Esophagus muscularis mucosa (tissue), 4 donors: ENCODE data around the gene OR2A2. TPM values are rescaled to one million over a fixed set of nuclear protein-coding genes. Genes with fewer than 3 reads are reported as not detected.
A peak's percentile ranks its signal among the peaks of the same experiment; 100 is the strongest.
"Not testable (repeated sequence)": the region's sequence is repeated elsewhere in the genome, so short reads cannot be mapped to it uniquely, and the experiment has no call there.

Source experiments
- DNase-seq: peaks from one replicate; pipeline ENCODE4 v3.0.0-alpha.2; 2017; ENCODE audit errors: extremely low spot score
- H3K27ac ChIP-seq, 4 donors: fragments of 200-600 bp; sonication (generic); replicated peaks in 1 of 4; 1 replicate in 3 of 4; 2 replicates in 1 of 4; pipeline ENCODE4 v1.5.1; 2016 to 2019; ENCODE audit warnings: mild to moderate bottlenecking in 1 of 4
- H3K27me3 ChIP-seq, 4 donors: fragments of 200-600 bp; sonication (generic); one replicate each; pipeline versions ENCODE4 v1.5.1 to v1.6.0; 2016 to 2019
- H3K36me3 ChIP-seq, 4 donors: fragments of 200-600 bp; sonication (generic); one replicate each; pipeline ENCODE4 v1.5.1; 2016 to 2019
- H3K4me1 ChIP-seq, 4 donors: fragments of 200-600 bp; sonication (generic); one replicate each; pipeline ENCODE4 v1.5.1; 2016 to 2019
- H3K4me3 ChIP-seq, 4 donors: fragments of 200-600 bp; sonication (generic); 1 replicate in 2 of 4; 2 replicates in 2 of 4; pipeline ENCODE4 v1.5.1; 2016 to 2019; ENCODE audit warnings: mild to moderate bottlenecking in 4 of 4, moderate library complexity in 1 of 4
- H3K9me3 ChIP-seq, 4 donors: fragments of 200-600 bp; sonication (generic); 1 replicate in 3 of 4; 2 replicates in 1 of 4; pipeline ENCODE4 v1.5.1; 2016 to 2019
- EP300 ChIP-seq: sonication (generic); formaldehyde crosslinking; IDR thresholded peaks from one replicate; pipeline ENCODE4 v1.6.1; 2017; ENCODE audit warnings: antibody characterized with exemption
- POLR2A ChIP-seq: fragments of 450-650 bp; IDR thresholded peaks from one replicate; pipeline ENCODE4 v1.6.1; 2017; ENCODE audit warnings: antibody characterized with exemption, moderate library complexity, mild to moderate bottlenecking, low read depth
- POLR2AphosphoS5 ChIP-seq, 2 donors: sonication (generic); formaldehyde crosslinking; IDR thresholded peaks; one replicate each; pipeline ENCODE4 v1.6.1; 2017; ENCODE audit warnings: antibody characterized with exemption in 2 of 2
- WGBS: methylation state at CpG from one replicate; pipeline ENCODE4 v1.1.5; 2018; 5-methylcytosine and 5-hydroxymethylcytosine counted together
- intact Hi-C: fragments of 100-400 bp; cut with DNase I; formaldehyde crosslinking; loops from one replicate; pipeline ENCODE4 v1.15.1; 2023
- total RNA-seq, 4 donors: library from RNA; depleted of rRNA; stranded (reverse); fragments of >200 nt; gene quantifications; one replicate each; pipeline versions ENCODE4 v1.1.0 to v1.2.1, GENCODE V29; 2016
- TF ChIP-seq, protein P1 (sequence below), 3 experiments: fragments of 200-600 bp in 2 of 3; fragments of 450-650 bp in 1 of 3; sonication (generic) in 2 of 3; IDR thresholded peaks; one replicate each; pipeline ENCODE4 v1.5.1; 2017 to 2019; ENCODE audit warnings: antibody characterized with exemption in 3 of 3, mild to moderate bottlenecking in 2 of 3, moderate library complexity in 1 of 3

OR2A2 gene
- total RNA-seq, 4 donors from 2014 or later: not detected

DNA sequence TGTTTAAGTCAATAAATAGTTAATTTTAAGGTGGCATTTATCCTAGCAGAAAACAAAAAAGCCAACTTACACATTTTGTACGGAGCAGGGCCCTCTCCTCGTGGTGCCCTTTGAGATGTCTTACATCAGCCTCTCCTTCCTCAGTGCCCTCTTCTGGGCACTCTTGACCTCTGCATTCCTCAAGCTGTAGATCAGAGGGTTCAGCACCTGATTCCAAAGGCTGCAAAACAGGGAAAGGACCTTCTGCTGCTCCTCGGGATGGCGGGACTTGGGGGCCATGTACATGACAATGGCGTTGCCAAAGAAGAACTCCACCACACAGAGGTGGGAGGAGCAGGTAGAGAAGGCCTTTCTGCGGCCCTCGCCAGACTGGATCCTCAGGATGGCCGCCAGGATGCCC lies 9.0 kb downstream of the OR2A2 start:
- no peaks in the 10 kb centered on the region for H3K27me3 ChIP-seq
- H3K4me1 ChIP-seq: no peaks in the 10 kb centered on the region
- 66% methylated on average over 8 of the region's 8 CpGs for WGBS
- H3K36me3 ChIP-seq: no peaks in the 10 kb centered on the region
- no peak for DNase-seq
- intact Hi-C loops: no loop called here
- H3K27ac ChIP-seq: no peak overlapping the region
- no peak overlapping the region for H3K4me3 ChIP-seq
- TF ChIP-seq, protein P1, sequence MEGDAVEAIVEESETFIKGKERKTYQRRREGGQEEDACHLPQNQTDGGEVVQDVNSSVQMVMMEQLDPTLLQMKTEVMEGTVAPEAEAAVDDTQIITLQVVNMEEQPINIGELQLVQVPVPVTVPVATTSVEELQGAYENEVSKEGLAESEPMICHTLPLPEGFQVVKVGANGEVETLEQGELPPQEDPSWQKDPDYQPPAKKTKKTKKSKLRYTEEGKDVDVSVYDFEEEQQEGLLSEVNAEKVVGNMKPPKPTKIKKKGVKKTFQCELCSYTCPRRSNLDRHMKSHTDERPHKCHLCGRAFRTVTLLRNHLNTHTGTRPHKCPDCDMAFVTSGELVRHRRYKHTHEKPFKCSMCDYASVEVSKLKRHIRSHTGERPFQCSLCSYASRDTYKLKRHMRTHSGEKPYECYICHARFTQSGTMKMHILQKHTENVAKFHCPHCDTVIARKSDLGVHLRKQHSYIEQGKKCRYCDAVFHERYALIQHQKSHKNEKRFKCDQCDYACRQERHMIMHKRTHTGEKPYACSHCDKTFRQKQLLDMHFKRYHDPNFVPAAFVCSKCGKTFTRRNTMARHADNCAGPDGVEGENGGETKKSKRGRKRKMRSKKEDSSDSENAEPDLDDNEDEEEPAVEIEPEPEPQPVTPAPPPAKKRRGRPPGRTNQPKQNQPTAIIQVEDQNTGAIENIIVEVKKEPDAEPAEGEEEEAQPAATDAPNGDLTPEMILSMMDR (IDR thresholded peaks at IDR 0.05): no peak
- TF ChIP-seq POLR2AphosphoS5 (IDR thresholded peaks at IDR 0.05) (no peak), EP300 (no peak), POLR2A (no peak)
- H3K9me3 ChIP-seq: no peaks in the 10 kb centered on the region

DNA sequence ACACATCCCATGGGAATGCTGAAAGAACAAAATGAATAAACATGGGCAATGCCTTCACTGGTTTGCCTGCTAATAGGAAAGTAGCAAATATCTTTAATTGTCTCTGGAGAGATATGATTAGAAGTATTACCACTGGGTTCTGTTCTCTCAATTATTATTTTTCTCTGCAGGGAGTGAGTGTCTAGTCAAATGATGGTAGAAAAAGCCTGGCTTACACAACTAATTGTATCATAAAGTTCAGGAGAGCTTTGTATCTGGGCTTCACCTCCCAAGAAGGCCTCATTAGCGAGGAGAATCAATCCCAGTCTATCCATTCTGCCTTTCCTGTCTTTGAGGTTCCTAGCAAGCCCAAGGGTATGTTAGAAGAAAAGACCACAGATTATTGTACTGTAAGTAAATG lies 13.5 kb downstream of the OR2A2 start, which contains the start of gene OR2A14:
TSS of gene OR2A14 (plus strand) at position 301 of the 400 bp plus-strand sequence. CDS start 5,937 bp downstream, outside the sequence.
- whole genome bisulfite sequencing: 94% methylated on average over 1 of the region's 1 CpG
- Histone ChIP-seq H3K27me3 (no peaks in the 10 kb centered on the region), H3K36me3 (no peaks in the 10 kb centered on the region), H3K9me3 (no peaks in the 10 kb centered on the region), H3K4me3 (no peak within 1 kb of the TSS), H3K27ac (no peak within 1 kb of the TSS), H3K4me1 (no peaks in the 10 kb centered on the region)
- intact Hi-C loops: no loop called here
- TF ChIP-seq POLR2AphosphoS5 (IDR thresholded peaks at IDR 0.05) (no peak), POLR2A (no peak), EP300 (no peak)
- TF ChIP-seq, protein P1 (IDR thresholded peaks at IDR 0.05): no peak
- no peak for DNase-seq

DNA sequence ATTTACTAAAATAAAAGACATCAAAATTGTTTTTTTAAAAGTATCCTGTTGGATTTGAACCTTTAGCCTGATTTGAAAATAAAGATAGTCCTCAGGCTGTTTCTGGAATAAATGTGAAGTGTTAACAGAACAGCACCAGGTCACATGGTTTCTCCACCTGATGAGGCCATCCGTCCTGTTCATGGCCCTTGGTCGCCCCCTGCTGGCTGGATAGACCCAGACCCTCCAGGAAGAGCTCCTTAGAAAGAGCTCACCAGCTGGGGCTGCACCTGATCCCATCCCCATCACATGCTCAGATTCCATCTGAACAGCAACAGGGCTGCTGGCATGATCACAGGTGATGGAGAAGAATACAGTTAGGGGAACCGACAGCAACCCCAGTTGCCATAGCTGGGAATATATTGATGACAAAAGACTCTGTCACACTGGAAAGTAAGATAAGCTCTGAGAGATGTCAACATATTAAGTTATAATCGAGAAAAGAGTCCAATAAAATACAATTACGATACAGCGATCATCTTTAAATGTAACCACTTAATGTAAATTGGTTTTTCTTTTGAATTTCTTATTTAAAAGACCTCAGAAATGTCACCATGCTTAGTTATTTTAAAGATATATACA lies 18.4 kb downstream of the OR2A2 start:
- WGBS: 38% methylated on average over 6 of the region's 6 CpGs
- H3K9me3 ChIP-seq: no peaks in the 10 kb centered on the region
- DNase-seq: peak; percentile 95
- H3K27ac ChIP-seq: no peak overlapping the region
- H3K4me3 ChIP-seq: no peak overlapping the region
- intact Hi-C loops: no loop called here
- TF ChIP-seq, protein P1 (IDR thresholded peaks at IDR 0.05): peak; percentile 68 to 78 (median 74)
- TF ChIP-seq POLR2AphosphoS5 (IDR thresholded peaks at IDR 0.05): peak in 1 of 2 donors; percentile 25
- no peak for TF ChIP-seq EP300
- no peaks in the 10 kb centered on the region for H3K4me1 ChIP-seq
- no peaks in the 10 kb centered on the region for H3K36me3 ChIP-seq
- peaks cover 0 to 4% (median 0%) of the 10 kb centered on the region in 4 donors for H3K27me3 ChIP-seq

DNA sequence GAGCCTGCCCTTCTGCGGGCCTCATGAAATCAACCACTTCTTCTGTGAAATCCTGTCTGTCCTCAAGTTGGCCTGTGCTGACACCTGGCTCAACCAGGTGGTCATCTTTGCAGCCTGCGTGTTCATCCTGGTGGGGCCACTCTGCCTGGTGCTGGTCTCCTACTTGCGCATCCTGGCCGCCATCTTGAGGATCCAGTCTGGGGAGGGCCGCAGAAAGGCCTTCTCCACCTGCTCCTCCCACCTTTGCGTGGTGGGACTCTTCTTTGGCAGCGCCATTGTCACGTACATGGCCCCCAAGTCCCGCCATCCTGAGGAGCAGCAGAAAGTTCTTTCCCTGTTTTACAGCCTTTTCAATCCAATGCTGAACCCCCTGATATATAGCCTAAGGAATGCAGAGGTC lies 20.2 kb downstream of the OR2A2 start:
- intact Hi-C loops, DNase-seq, H3K9me3 ChIP-seq, H3K4me1 ChIP-seq, H3K36me3 ChIP-seq, H3K4me3 ChIP-seq, H3K27me3 ChIP-seq, H3K27ac ChIP-seq: not testable (repeated sequence)
- WGBS: 93% methylated on average over 8 of the region's 9 CpGs

DNA sequence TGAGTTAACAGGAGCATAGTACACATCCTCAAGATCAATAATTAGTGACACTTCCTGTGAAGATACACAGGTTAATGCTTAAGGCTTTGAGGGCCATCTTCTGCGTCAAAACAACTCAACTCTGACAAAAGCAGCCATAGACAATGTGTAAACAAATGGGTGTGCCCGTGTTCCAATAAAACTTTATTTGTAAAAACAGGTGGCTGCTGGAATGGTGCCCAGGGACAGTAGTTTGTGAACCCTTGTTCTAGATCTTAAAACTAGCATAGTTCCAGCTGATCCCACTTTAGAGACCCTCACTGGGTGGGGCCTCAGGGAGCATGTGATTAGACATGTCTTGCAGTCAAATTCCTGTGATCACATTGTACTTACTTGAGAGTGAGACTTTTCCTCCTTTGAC lies 21.3 kb downstream of the OR2A2 start:
- TF ChIP-seq POLR2A (no peak), POLR2AphosphoS5 (IDR thresholded peaks at IDR 0.05) (no peak), EP300 (no peak)
- TF ChIP-seq, protein P1 (IDR thresholded peaks at IDR 0.05): no peak
- no peak overlapping the region for H3K4me3 ChIP-seq
- H3K4me1 ChIP-seq: no peaks in the 10 kb centered on the region
- intact Hi-C loops: no loop called here
- WGBS: 78% methylated on average over 2 of the region's 2 CpGs
- H3K9me3 ChIP-seq: no peaks in the 10 kb centered on the region
- H3K27me3 ChIP-seq: peaks cover 0 to 4% (median 0%) of the 10 kb centered on the region in 4 donors
- no peaks in the 10 kb centered on the region for H3K36me3 ChIP-seq
- H3K27ac ChIP-seq: no peak overlapping the region
- DNase-seq: no peak
